AG04449 (cell line): ENCODE data around the gene PLXNA4.
A peak's percentile ranks its signal among the peaks of the same experiment; 100 is the strongest.

Source experiments
- CTCF ChIA-PET: fragments of 350-600 bp; formaldehyde crosslinking; extraction: SDS; loops from one replicate; lab custom pipeline; 2021; ENCODE audit warnings: antibody characterized with exemption; lab: Yijun Ruan, JAX
- POLR2A ChIA-PET: fragments of 400-600, 350-600 bp; formaldehyde crosslinking; extraction: SDS; loops from one replicate; lab custom pipeline; 2020; ENCODE audit warnings: antibody characterized with exemption, inconsistent platforms; lab: Yijun Ruan, JAX
- DNase-seq: peaks from one replicate; pipeline ENCODE4 v3.0.0-alpha.2; 2010; ENCODE audit warnings: low read depth, low spot score
- H3K4me3 ChIP-seq: 2 replicates; pipeline ENCODE4 v1.5.1; 2011; ENCODE audit warnings: low read depth, mild to moderate bottlenecking, control low read depth, low read length
- TF ChIP-seq, protein P1 (sequence below): IDR thresholded peaks from one replicate; pipeline ENCODE4 v1.5.1; 2011; ENCODE audit warnings: mild to moderate bottlenecking, moderate library complexity, low read length, control low read depth, inconsistent platforms; ENCODE audit not compliant: insufficient read depth; ENCODE audit errors: missing control alignments

The PLXNA4 gene

DNA sequence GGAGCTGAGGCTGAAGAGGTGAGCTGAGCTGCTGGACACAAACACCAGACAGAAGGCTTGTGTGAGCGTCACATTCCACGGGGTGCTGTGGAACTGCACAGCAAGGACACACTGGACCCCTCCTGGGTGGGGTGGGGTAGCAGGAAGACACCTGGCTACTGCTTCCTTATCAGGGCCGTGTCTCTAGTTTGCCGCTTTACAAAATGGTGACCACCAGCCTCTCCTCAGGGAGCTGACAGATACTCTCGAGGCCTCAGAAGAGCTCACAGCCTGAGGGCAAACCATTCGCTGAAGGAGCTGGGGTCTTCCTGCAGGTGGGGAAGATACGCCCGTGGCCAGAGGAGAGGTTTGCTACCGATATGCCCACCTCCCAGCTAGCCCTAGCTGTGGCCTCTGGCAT is 461.9 kb downstream of the PLXNA4 start:
- CTCF ChIA-PET, result interaction anchor here (1.0 to 2.6 kb wide), 4 partner anchors 9 to 466 kb away, joined by 3 to 6 read pairs (median 3); no protein-coding TSS in a partner anchor

DNA sequence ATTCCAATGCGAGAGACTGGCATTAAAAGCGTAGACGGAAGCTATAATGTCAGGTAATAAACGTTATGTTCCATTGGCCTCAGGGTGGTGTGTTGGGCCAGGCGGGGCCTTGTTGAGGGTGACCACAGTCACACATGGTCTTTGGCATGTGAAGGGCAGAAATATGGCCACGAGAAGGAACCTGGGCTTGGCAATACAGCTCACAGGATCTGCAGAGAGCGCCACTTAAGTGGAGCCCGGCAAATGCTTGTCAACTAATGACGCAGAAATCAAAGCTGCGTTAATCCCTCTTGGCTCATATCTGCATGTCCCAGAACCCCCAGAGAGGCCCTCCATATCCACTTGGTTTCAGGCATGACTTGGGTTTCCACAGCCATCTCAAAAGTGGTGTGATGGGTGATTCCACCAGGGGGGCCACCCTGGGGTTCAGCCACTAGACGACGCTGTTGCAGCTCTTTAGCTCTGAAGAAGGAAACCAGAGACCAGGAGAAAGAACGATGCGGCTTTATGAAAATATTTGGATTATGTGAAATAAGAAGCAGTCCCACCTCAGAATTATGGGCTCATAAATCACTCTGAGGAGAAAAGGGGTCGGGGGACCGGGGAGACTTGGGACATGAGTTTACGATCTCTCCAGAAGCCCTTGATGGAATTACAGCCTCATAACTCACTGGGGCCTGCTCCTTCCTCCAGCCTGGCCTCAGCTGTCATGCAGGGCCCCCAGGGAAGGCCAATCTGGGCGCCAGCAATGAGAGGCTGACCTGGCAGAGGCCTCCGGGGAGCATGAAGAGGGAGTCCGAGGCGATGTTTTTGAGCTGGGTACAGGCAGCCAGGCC is 462.5 kb downstream of the PLXNA4 start:
- ChIA-PET CTCF (interaction anchor here (0.9 to 2.6 kb wide), 6 partner anchors 10 to 466 kb away, joined by 3 to 6 read pairs (median 3); no protein-coding TSS in a partner anchor), POLR2A (no interaction called here)

More for the DNA sequence above, 461.9 kb downstream of the PLXNA4 start:
- no peak for DNase-seq
- TF ChIP-seq, protein P1, sequence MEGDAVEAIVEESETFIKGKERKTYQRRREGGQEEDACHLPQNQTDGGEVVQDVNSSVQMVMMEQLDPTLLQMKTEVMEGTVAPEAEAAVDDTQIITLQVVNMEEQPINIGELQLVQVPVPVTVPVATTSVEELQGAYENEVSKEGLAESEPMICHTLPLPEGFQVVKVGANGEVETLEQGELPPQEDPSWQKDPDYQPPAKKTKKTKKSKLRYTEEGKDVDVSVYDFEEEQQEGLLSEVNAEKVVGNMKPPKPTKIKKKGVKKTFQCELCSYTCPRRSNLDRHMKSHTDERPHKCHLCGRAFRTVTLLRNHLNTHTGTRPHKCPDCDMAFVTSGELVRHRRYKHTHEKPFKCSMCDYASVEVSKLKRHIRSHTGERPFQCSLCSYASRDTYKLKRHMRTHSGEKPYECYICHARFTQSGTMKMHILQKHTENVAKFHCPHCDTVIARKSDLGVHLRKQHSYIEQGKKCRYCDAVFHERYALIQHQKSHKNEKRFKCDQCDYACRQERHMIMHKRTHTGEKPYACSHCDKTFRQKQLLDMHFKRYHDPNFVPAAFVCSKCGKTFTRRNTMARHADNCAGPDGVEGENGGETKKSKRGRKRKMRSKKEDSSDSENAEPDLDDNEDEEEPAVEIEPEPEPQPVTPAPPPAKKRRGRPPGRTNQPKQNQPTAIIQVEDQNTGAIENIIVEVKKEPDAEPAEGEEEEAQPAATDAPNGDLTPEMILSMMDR, result no peak
- POLR2A ChIA-PET, result no interaction called here
- no peak overlapping the region for H3K4me3 ChIP-seq

DNA sequence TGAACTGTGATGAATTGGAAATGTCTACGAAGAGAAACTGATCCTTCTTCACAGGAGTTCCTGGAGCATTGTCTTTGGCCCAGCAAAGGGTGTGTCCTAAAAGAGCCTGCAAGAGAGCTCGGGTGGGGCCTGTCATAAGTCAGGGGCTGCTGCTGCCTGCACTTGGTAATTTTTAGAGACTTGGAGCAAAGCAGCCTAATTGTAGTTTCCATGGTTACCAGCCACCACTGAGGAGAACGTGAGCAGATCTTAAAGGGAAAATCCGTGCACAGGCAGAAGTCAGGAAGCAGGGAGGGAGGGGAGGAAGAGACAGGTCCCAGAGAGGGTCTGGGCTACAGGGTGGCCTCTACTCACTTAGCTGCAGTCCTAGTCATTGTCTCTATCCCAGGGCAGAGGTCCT is 463.6 kb downstream of the PLXNA4 start:
- TF ChIP-seq, protein P1, result no peak
- no peak for DNase-seq
- POLR2A ChIA-PET, result no interaction called here
- no peak overlapping the region for H3K4me3 ChIP-seq
- CTCF ChIA-PET, result interaction anchor here (0.9 to 2.6 kb wide), 3 partner anchors 17 to 254 kb away, joined by 3 to 6 read pairs (median 4); no protein-coding TSS in a partner anchor

More for the DNA sequence above, 462.5 kb downstream of the PLXNA4 start:
- DNase-seq, result no peak
- TF ChIP-seq, protein P1, result peak; percentile 49
- H3K4me3 ChIP-seq, result no peak overlapping the region

DNA sequence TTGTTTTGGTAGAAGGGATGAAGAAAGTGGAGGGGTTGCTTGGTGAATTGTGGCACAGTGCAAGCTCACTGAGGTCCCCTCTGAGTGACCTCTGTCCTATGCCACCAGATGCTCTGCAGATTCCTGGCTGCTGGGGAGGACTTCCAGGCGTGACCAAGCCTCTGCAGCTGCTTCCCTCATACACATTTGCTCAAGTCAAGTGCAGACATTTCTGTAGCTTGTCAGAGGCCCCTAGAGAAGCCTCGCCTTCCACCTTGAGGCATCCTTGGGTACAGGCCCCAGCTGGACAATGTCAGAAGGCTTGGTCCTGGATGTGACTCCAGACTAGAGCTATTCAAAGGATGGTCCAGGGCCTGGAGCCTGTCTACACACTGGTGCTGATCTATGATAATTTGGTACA is 464.2 kb downstream of the PLXNA4 start:
- no peak overlapping the region for H3K4me3 ChIP-seq
- CTCF ChIA-PET, result interaction anchor here (0.6 to 2.6 kb wide), 5 partner anchors 18 to 423 kb away, joined by 3 to 6 read pairs (median 4); no protein-coding TSS in a partner anchor
- DNase-seq, result no peak
- POLR2A ChIA-PET, result no interaction called here
- TF ChIP-seq, protein P1, result no peak

- TF ChIP-seq, protein P1, result no peak
- CTCF ChIA-PET, result interaction anchor here (1.1 to 1.2 kb wide), 2 partner anchors 11 to 252 kb away, joined by 4 read pairs; no protein-coding TSS in a partner anchor
- DNase-seq, result no peak
- POLR2A ChIA-PET, result no interaction called here
- H3K4me3 ChIP-seq, result no peak overlapping the region
Observed at GRCh38 chr7:132110692-132111091, 465.6 kb downstream of the PLXNA4 start.

DNA sequence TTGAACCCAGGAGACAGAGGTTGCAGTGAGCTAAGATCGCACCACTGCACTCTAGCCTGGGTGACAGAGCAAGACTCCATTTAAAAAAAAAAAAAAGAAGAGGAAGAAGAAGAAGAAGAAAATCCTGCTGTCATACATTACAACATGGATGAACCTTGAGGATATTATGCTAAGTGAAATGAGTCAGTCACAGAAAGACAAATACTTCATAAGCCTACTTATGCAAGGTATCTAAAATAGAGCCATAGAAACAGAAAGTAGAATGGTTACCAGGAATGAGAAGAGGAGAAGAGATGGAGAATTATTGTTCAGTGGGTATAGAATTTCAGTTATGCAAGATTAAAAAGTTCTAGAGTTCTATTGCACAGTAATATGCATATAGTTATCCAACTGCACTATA is 466.5 kb downstream of the PLXNA4 start:
- CTCF ChIA-PET, result interaction anchor here (1.1 kb wide), 1 partner anchor 10 kb away, joined by 4 read pairs; no protein-coding TSS in a partner anchor
- no peak overlapping the region for H3K4me3 ChIP-seq
- TF ChIP-seq, protein P1, result no peak
- DNase-seq, result no peak
- POLR2A ChIA-PET, result no interaction called here
